Measurements from ENCODE around the gene LIN37. TPM values are rescaled to one million over a fixed set of nuclear protein-coding genes. Genes with fewer than 3 reads are reported as not detected.

LIN37 gene
- total and polyA plus RNA-seq, 9 of the 15 experiments (the other 6 are each of a cell fraction or from before 2014, with no cell fraction given): 1.2 to 12.5 (median 8.6) TPM

DNA sequence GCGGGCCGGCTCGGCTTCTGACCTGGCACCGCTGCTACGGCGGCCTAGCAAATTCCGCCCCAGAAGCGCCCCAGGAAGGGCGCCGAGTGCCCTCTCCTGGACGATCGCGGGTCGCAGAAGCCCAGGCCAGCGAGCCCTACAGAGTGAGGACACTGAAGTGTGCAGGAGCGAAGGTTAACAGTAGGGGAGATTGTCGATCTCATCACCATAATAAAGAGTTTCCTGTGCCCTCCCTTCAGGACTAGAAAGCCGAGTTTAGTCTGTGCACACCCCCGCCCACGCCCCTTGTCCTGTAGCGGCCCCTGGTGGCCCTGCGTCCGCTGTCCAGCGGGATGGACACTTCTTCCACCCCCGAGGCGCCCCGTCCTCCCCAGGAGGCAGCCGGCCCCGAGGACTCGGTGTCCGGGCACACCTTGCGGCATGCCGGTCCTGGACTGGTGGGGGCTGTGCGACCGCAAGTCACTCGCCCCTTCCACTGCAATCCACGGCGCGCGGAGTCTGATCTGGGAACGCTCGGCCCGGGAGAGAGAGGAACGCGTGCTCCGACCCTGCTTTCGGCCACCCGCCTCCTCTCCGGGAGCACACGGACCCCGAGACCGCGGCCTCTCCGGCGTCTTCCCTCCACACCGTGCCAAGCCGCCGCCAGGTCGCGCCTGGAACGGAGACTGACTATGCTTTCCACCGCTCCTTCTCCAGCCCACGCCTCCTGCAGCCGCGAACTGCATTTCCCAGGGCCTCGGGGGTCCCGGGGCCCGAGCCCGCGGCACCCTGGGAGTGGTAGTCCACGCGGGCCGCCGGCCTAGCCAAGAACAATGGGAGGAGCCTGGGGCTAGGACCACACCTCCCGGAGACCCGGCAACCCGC lies 31.3 kb upstream of the LIN37 start (continued):
- TF ChIP-seq ETS1 (conservative IDR thresholded peaks at IDR 0.05; ENCODE audit: control insufficient read depth, low read depth, low read length): peak; percentile 99
- TF ChIP-seq TRIM24 (IDR thresholded peaks at IDR 0.05): no peak
- TF ChIP-seq WHSC1 (IDR thresholded peaks at IDR 0.05; ENCODE audit: low read length): no peak
- TF ChIP-seq TSHZ1 (CRISPR knock-in tag; IDR thresholded peaks at IDR 0.05): no peak
- peak; percentile 67 for TF ChIP-seq AFF4 (CRISPR knock-in tag; IDR thresholded peaks at IDR 0.05)
- no peak for TF ChIP-seq ZNF212 (CRISPR knock-in tag; IDR thresholded peaks at IDR 0.05)
- TF ChIP-seq ZBTB1 (CRISPR knock-in tag; IDR thresholded peaks at IDR 0.05; ENCODE audit: borderline replicate concordance, low read depth): no peak
- no peak for TF ChIP-seq MTF1 (CRISPR knock-in tag; IDR thresholded peaks at IDR 0.05; ENCODE audit: borderline replicate concordance)
- TF ChIP-seq TCF3 (CRISPR knock-in tag; IDR thresholded peaks at IDR 0.05): no peak; the same call in 1 of the 2 replicates
- no peak for TF ChIP-seq FOXP4 (CRISPR knock-in tag; IDR thresholded peaks at IDR 0.05; ENCODE audit: borderline replicate concordance)
- TF ChIP-seq, protein P1, sequence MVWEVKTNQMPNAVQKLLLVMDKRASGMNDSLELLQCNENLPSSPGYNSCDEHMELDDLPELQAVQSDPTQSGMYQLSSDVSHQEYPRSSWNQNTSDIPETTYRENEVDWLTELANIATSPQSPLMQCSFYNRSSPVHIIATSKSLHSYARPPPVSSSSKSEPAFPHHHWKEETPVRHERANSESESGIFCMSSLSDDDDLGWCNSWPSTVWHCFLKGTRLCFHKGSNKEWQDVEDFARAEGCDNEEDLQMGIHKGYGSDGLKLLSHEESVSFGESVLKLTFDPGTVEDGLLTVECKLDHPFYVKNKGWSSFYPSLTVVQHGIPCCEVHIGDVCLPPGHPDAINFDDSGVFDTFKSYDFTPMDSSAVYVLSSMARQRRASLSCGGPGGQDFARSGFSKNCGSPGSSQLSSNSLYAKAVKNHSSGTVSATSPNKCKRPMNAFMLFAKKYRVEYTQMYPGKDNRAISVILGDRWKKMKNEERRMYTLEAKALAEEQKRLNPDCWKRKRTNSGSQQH (CRISPR knock-in tag; IDR thresholded peaks at IDR 0.05): no peak
- TF ChIP-seq MAZ (CRISPR knock-in tag; conservative IDR thresholded peaks at IDR 0.05 in 1 of 2, IDR thresholded peaks at IDR 0.05 in 1 of 2): peak; percentile 84 to 92
- TF ChIP-seq SREBF2 (CRISPR knock-in tag; IDR thresholded peaks at IDR 0.05): no peak

Measured in K562 (cell line).